Heart right ventricle (tissue), 16 donors: Measurements from ENCODE around the gene B4GALT2. TPM values are rescaled to one million over a fixed set of nuclear protein-coding genes. Genes with fewer than 3 reads are reported as not detected.

ENCODE experiments used
- ATAC-seq, 8 donors: fragments of 200-7000 bp; cut with Tn5 transposase; one replicate each; pipeline ENCODE4 v1.9.1; 2020; ENCODE audit warnings: mild to moderate bottlenecking in 8 of 8, moderate library complexity in 8 of 8, moderate number of reproducible peaks in 1 of 8
- DNase-seq, 2 donors: peaks; one replicate each; pipeline ENCODE4 v3.0.0-alpha.2; 2020
- H3K27ac ChIP-seq, 10 donors: fragments of 200-600 bp; sonication (generic) in 2 of 10; one replicate each; pipeline versions ENCODE4 v1.5.0 to v1.8.0; 2020 to 2022; ENCODE audit warnings: mild to moderate bottlenecking in 3 of 10
- H3K27me3 ChIP-seq, 7 donors: fragments of 200-600 bp; one replicate each; pipeline ENCODE4 v1.8.0; 2021 to 2022; ENCODE audit warnings: mild to moderate bottlenecking in 2 of 7
- H3K36me3 ChIP-seq, 9 donors: fragments of 200-600 bp; sonication (generic) in 1 of 9; one replicate each; pipeline versions ENCODE4 v1.5.0 to v1.8.0; 2020 to 2022; ENCODE audit warnings: mild to moderate bottlenecking in 2 of 9
- H3K4me1 ChIP-seq, 9 donors: fragments of 200-600 bp; sonication (generic) in 1 of 9; one replicate each; pipeline versions ENCODE4 v1.5.0 to v1.8.0; 2020 to 2022; ENCODE audit warnings: mild to moderate bottlenecking in 4 of 9
- H3K4me3 ChIP-seq, 10 donors: fragments of 200-600 bp; sonication (generic) in 2 of 10; one replicate each; pipeline versions ENCODE4 v1.5.0 to v1.8.0; 2020 to 2022; ENCODE audit warnings: mild to moderate bottlenecking in 7 of 10, moderate library complexity in 2 of 10
- H3K9me3 ChIP-seq, 11 donors: fragments of 200-600 bp in 10 of 11; sonication (generic) in 2 of 11; one replicate each; pipeline versions ENCODE4 v1.5.0 to v1.8.0; 2013 to 2022; ENCODE audit warnings: mild to moderate bottlenecking in 2 of 11, control low read depth in 1 of 11, moderate library complexity in 1 of 11
- CTCF ChIP-seq, 9 donors: fragments of 200-600 bp; sonication (generic) in 2 of 9; IDR thresholded peaks; one replicate each; pipeline versions ENCODE4 v1.5.0 to v1.8.0; 2021 to 2022; ENCODE audit warnings: antibody characterized with exemption in 9 of 9, mild to moderate bottlenecking in 5 of 9, moderate library complexity in 1 of 9
- WGBS, 2 donors: extraction: QIAGEN DNeasy Blood & Tissue Kit; methylation state at CpG; one replicate each; pipeline ENCODE4 v1.1.7; 2013; ENCODE audit warnings: inconsistent platforms in 1 of 2; 5-methylcytosine and 5-hydroxymethylcytosine counted together
- intact Hi-C, 10 donors: fragments of 100-400 bp; cut with DNase I; formaldehyde crosslinking; loops; one replicate each; pipeline versions ENCODE4 v1.11.1 to v1.14.2; 2022
- polyA plus RNA-seq, 2 donors: library from polyadenylated mRNA; stranded (reverse); fragments of 200-250 nt; gene quantifications; one replicate each; pipeline ENCODE4 v1.2.3, GENCODE V29; 2013
- total RNA-seq, 10 donors: library from RNA; stranded (reverse); fragmentation: NEBNext Ultra II Directional in 3 of 10; extraction: Animal tissue kit (Norgen Biotek cat#: 25700) in 3 of 10; gene quantifications; one replicate each; pipeline versions ENCODE4 v1.2.1 to v1.2.4, GENCODE V29; 2021 to 2023
- donor health status: Arrhythmogenic right ventricular cardiomyopathy.
- donor health status: ischemic (EF 13 %, LVEDD 7.1; RV severe dilation, severe dysfunction).
- donor health status: healthy with polysubstance abuse.
- donor health status: DM: no; HTN: yes; CAD: no.
- donor health status: DM: no; HTN: no; CAD: no.
- donor health status: ischemic (EF 25% LVEDD 6.9; RV normal size, moderate dysfunction).
- donor health status: ischemic (EF 25% LVEDD 5.7; RV mildly dilated, moderate dysfunction).
- donor health status: healthy.
- donor health status: DM: yes; HTN: yes; CAD: no.
- donor health status: Ischemic cardiomyopathy.
- donor health status: ischemic (EF 35%, LVEDD 5.7; RV mildly dilated, moderate dysfunction).
- donor health status: nonischemic (EF 11% LVEDD 7.7; RV severe dilation, severe dysfunction).
- donor health status: DM: yes; HTN: yes; CAD: no.
- donor health status: PGD.
- donor health status: ischemic (EF 29% LVEDD 5.4; RV normal size, mild dysfunction).
- donor health status: nonischemic (EF 23%, LVEDD 6.1; RV moderate dilation, normal function).

Gene B4GALT2
- total and polyA plus RNA-seq, 12 donors = 25.4 to 50.8 (median 38.6) TPM

GRCh38 chr1:43995984-43996732 lies 17.1 kb downstream of the B4GALT2 start:
- intact Hi-C loops = loop anchor here in 1 of 10 donors (10.0 kb wide), 1 partner anchor 219 kb away; the partner anchor contains the start of gene DMAP1
- no peak for ATAC-seq
- whole genome bisulfite sequencing, 2 donors = 77 to 79% methylated on average over 21 of the region's 21 CpGs
- TF ChIP-seq CTCF (IDR thresholded peaks at IDR 0.05) = no peak
- H3K27ac ChIP-seq = no peak overlapping the region
- no peaks in the 10 kb centered on the region for H3K9me3 ChIP-seq
- H3K36me3 ChIP-seq = no peaks in the 10 kb centered on the region
- no peaks in the 10 kb centered on the region for H3K27me3 ChIP-seq
- no peak for DNase-seq
- H3K4me3 ChIP-seq = no peak overlapping the region
- H3K4me1 ChIP-seq = peaks cover 0 to 20% (median 8%) of the 10 kb centered on the region in 9 donors

DNA sequence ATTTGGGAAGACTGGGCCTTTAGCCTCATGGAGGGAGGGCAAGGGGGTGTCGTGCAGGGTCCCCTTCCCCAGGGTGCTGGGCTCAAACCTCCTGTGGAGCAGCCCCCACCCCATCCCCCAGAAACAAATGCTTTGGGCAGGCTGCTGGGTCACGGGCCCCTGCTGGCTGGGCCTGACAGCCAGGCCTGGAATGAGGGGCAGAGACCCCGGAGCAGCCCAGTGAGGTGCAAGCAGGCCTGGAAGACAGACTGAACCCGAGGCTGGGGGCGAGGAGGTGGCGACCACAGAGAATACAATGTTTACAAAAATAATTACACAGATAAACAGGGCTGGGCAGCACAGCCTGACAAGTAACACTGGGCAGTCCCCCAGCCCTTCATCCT lies 17.7 kb downstream of the B4GALT2 start:
- ATAC-seq (no peak), DNase-seq (no peak)
- TF ChIP-seq CTCF (IDR thresholded peaks at IDR 0.05) = no peak
- no peak overlapping the region for H3K4me3 ChIP-seq
- H3K27ac ChIP-seq = no peak overlapping the region
- WGBS, 2 donors = 79 to 85% methylated on average over 6 of the region's 6 CpGs
- H3K4me1 ChIP-seq = peaks cover 0 to 17% (median 7%) of the 10 kb centered on the region in 9 donors
- H3K27me3 ChIP-seq = no peaks in the 10 kb centered on the region
- H3K9me3 ChIP-seq = no peaks in the 10 kb centered on the region
- intact Hi-C loops = loop anchor here in 1 of 10 donors (10.0 kb wide), 1 partner anchor 218 kb away; the partner anchor contains the start of gene DMAP1
- no peaks in the 10 kb centered on the region for H3K36me3 ChIP-seq

GRCh38 chr1:43997295-43997999 lies 18.4 kb downstream of the B4GALT2 start:
- intact Hi-C loops = loop anchor here in 1 of 10 donors (10.0 kb wide), 1 partner anchor 217 kb away; the partner anchor contains the start of gene DMAP1
- no peak for TF ChIP-seq CTCF (IDR thresholded peaks at IDR 0.05)
- Histone ChIP-seq H3K4me3 (no peak overlapping the region), H3K4me1 (peaks cover 0 to 10% (median under 1%) of the 10 kb centered on the region in 9 donors), H3K9me3 (no peaks in the 10 kb centered on the region), H3K36me3 (no peaks in the 10 kb centered on the region), H3K27me3 (no peaks in the 10 kb centered on the region), H3K27ac (no peak overlapping the region)
- WGBS, 2 donors = 84% methylated on average over 22 of the region's 22 CpGs
- DNase-seq (no peak), ATAC-seq (no peak)

DNA sequence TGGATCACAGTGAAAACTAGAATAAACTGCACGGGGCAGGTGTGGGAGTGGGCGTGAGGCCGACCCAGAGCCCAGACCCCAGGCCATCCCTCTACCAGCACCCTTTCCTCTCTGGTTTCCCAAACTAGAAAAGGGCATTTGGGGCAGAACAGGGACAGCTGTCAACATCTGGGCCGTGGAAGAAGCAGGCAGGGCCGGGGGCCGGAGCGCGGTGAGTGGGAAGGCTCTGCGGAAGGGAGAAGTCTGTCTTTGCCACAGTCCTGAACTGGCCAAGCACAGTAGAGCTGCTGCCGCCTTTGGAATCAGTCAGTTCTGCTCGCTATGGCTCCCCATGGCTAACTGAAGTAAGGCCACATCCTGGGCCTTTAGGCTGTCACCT lies 19.0 kb downstream of the B4GALT2 start:
- intact Hi-C loops = loop anchor here in 1 of 10 donors (10.0 kb wide), 1 partner anchor 217 kb away; the partner anchor contains the start of gene DMAP1

More for the DNA sequence above, 19.0 kb downstream of the B4GALT2 start:
- no peaks in the 10 kb centered on the region for H3K36me3 ChIP-seq
- DNase-seq = no peak
- no peak overlapping the region for H3K4me3 ChIP-seq
- 82 to 84% methylated on average over 11 of the region's 11 CpGs for WGBS, 2 donors
- H3K4me1 ChIP-seq = peaks cover 0 to 10% (median 0%) of the 10 kb centered on the region in 9 donors
- no peak for TF ChIP-seq CTCF (IDR thresholded peaks at IDR 0.05)
- no peaks in the 10 kb centered on the region for H3K9me3 ChIP-seq
- ATAC-seq = no peak
- no peak overlapping the region for H3K27ac ChIP-seq
- no peaks in the 10 kb centered on the region for H3K27me3 ChIP-seq
